ENCODE data around the gene SRSF3. TPM values are rescaled to one million over a fixed set of nuclear protein-coding genes. Genes with fewer than 3 reads are reported as not detected.
"Not testable (repeated sequence)": the region's sequence is repeated elsewhere in the genome, so short reads cannot be mapped to it uniquely, and the experiment has no call there.

SRSF3 gene
- total RNA-seq, 1 donor from 2014 or later = 285 TPM

DNA sequence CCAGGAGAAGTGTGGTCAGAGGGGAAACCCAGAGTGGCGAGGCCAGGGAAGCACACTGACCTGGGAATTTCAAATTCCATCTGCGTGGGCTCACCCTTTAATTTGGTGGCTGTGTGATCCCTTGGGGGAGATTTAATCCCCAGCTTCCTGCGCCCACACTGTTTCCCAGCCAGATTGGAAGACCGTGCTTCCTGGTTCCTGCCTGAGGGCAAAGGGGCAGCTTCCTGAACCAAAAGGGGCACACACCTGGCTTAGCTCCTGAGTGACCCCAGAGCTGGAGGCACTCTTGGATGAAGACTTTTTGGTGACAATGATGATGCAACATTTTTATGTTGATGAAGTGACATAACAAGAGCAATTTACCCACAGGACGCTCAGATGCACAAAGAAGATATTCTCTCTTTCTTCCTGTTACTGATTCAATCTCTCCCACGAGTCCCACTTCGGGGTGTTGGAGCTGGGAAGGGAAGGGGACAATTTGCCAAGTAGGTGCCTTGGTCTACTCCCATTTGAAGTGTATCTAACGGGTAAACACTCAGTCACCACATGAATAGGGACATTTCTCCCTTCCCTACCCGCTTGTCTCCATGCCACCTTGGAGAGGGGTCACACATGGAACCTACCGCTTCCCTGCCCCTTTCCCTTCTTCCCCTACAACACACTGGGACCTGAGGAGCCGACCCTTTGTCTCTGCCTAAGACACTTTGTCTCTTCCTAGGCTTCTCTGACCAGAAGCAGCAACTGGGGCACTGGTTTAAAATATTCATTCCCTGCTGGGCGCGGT is 55.7 kb downstream of the SRSF3 start:
- DNase-seq = no peak

DNA sequence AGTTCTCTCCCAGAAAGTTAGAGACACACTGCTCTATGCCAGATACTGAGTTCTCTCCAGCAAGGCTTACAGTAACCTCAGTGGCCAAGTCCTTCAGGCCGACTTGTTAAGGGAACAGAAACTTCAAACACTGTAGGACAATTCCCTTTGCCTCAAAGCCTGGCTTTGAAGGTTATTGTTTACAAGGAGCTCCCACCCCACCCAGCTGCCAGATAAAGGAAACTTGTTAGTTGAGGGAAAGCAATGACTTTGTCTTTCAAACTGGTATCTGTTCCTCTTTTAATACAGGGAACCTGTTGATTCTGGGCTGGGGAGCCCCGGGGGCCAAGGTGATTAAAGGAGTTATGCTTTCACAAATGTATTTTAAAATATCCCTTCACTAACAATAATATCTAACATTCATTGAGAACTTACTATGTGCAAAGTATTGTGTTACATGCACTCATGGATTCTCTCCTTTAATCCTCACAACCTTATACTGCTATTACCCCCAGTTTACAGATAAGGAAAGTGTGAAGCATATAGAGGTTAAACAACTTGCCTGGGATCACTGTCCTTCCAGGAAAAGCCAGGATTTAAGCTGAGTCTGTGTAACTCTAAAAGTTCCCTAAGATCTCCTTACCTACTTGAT is 56.8 kb downstream of the SRSF3 start:
- no peak for DNase-seq

DNA sequence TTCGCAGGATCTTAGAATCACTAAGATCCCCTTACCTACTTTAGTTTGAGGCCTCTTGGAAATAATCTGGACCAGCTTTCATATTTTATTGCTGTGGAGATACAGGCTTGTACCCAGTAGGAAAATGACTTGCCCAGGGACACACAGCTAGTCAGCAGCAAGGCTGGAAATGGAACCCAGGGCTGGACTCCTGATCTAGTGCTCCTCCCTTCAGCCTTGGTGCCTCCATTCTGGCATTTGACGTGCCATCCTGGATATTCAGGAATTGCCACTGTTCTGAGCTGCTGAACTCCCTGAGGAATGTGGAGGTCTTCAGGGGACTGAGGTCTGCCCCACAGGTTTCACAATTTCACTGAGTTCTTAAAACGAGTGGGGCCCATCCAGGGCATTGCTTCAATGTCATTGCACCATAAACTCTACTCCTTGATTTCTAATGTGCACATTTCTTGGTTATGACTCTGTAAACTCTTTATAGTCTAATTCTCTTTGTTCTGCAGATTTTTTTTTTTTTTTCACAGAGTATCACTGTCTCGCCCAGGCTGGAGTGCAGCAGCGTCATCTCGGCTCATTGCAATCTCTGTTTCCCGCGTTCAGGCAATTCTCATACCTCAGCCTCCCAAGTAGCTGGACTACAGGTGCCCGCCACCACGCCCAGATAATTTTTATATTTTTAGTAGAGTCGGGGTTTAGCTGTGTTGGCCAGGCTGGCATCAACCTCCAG is 57.7 kb downstream of the SRSF3 start:
- no peak for DNase-seq

- DNase-seq = not testable (repeated sequence)
Measured at GRCh38 chr6:36654469-36654868, 60.3 kb downstream of the SRSF3 start.

Small RNA genes within 50 kb of the gene (small RNA-seq; reads per million reads assigned to genes)
- gene MIR3925 (ENCODE audit: low replicate concordance) (0.34 reads per million, percentile 58 among the genes with 10 or more reads in this experiment), gene RNU1-88P (ENCODE audit: low replicate concordance) (0.53 reads per million, percentile 75 among the genes with 10 or more reads in this experiment)

Other genes starting within 250 kb of the SRSF3 start
- 0.21 TPM for gene ETV7, start 206.7 kb upstream of the SRSF3 start, total RNA-seq
- not detected for gene PXT1, start 151.5 kb upstream of the SRSF3 start, total RNA-seq
- gene KCTD20, start 151.4 kb upstream of the SRSF3 start, total RNA-seq = 85.1 TPM
- 30.5 TPM for gene STK38, start 46.9 kb upstream of the SRSF3 start, total RNA-seq
- gene CDKN1A, start 84.4 kb downstream of the SRSF3 start, total RNA-seq = 99.0 TPM
- 0.62 TPM for gene RAB44, start 103.5 kb downstream of the SRSF3 start, total RNA-seq
- gene CPNE5, start 245.1 kb downstream of the SRSF3 start, total RNA-seq = 8.7 TPM

All from tongue (tissue), 3 donors.